ENCODE data around the gene MRPS35. TPM values are rescaled to one million over a fixed set of nuclear protein-coding genes. Genes with fewer than 3 reads are reported as not detected.
A peak's percentile ranks its signal among the peaks of the same experiment; 100 is the strongest.

The MRPS35 gene
- polyA plus RNA-seq, 1 experiment, result 66.6 TPM

DNA sequence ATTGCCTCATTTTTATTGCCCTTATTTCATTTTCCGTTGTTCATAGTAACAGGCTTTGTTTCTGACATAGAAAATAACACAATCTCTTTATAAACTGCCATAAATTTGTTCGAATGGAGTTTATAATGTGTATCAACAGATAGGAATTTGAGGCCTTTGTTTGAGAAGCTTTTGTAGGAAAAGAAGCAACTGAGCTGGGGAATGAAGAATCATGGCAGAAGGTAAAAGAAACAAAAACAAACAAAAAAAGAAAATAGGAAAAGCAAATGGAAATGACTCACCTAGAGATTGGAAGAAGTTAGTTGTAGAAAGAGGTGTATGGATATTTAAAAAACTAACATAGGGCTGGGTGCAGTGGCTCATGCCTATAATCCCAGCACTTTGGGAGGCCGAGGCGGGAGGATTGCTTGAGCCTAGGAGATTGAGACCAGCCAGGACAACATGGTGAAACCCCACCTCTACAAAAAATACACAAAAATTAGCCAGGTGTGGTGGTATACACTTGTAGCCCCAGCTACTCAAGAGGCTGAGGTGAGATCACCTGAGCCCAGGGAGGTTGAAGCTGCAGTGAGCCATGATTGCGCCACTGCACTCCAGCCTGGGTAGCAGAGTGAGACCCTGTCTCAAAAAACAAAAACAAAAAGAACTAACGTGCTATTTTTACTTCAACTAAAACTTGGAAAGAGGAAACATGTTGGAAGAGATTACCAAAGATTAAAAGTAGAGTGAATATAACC, 14.9 kb upstream of the MRPS35 start:
- no peak for DNase-seq (ENCODE audit: low read depth, low spot score)
- TF ChIP-seq, protein P1, sequence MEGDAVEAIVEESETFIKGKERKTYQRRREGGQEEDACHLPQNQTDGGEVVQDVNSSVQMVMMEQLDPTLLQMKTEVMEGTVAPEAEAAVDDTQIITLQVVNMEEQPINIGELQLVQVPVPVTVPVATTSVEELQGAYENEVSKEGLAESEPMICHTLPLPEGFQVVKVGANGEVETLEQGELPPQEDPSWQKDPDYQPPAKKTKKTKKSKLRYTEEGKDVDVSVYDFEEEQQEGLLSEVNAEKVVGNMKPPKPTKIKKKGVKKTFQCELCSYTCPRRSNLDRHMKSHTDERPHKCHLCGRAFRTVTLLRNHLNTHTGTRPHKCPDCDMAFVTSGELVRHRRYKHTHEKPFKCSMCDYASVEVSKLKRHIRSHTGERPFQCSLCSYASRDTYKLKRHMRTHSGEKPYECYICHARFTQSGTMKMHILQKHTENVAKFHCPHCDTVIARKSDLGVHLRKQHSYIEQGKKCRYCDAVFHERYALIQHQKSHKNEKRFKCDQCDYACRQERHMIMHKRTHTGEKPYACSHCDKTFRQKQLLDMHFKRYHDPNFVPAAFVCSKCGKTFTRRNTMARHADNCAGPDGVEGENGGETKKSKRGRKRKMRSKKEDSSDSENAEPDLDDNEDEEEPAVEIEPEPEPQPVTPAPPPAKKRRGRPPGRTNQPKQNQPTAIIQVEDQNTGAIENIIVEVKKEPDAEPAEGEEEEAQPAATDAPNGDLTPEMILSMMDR (IDR thresholded peaks at IDR 0.05; ENCODE audit: low read depth, low read length), result no peak
- Histone ChIP-seq H3K27ac (ENCODE audit: low read depth, low read length) (no peak overlapping the region), H3K27me3 (ENCODE audit: control insufficient read depth, insufficient read depth, low read length) (no peaks in the 10 kb centered on the region), H3K4me3 (ENCODE audit: low read depth, low read length) (no peak overlapping the region), H3K9me3 (ENCODE audit: control insufficient read depth, insufficient read depth, low read length) (no peaks in the 10 kb centered on the region)
- ChIA-PET CTCF (interaction anchor here (0.7 to 2.0 kb wide), 2 partner anchors 13 to 810 kb away, joined by 3 to 6 read pairs; no protein-coding TSS in a partner anchor), POLR2A (no interaction called here)

DNA sequence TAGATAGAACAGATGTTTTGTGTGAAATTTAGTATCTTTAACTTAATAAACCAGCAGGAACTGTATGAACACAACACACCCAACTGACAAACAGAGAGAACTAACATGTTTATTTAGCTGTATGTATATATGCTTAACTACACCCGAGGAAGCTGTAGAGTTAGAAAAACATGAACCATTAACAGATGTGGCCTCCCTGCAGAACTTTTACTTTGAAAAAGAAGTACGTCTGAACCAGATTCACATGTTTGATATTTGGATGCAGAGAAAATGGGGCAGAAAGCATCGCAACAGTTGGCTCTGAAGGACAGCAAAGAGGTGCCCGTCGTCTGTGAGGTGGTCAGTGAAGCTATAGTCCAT, 14.4 kb upstream of the MRPS35 start, which contains the start of gene REP15:
TSS of gene REP15 (plus strand) at position 155 of the 360 bp plus-strand sequence. CDS start at position 271, 116 bp downstream.
- ChIA-PET POLR2A (no interaction called here), CTCF (interaction anchor here (0.7 to 2.0 kb wide), 2 partner anchors 13 to 811 kb away, joined by 3 to 6 read pairs; no protein-coding TSS in a partner anchor)
- Histone ChIP-seq H3K27me3 (ENCODE audit: control insufficient read depth, insufficient read depth, low read length) (no peaks in the 10 kb centered on the region), H3K9me3 (ENCODE audit: control insufficient read depth, insufficient read depth, low read length) (no peaks in the 10 kb centered on the region), H3K27ac (ENCODE audit: low read depth, low read length) (no peak within 1 kb of the TSS), H3K4me3 (ENCODE audit: low read depth, low read length) (no peak within 1 kb of the TSS)
- TF ChIP-seq, protein P1 (IDR thresholded peaks at IDR 0.05; ENCODE audit: low read depth, low read length), result no peak
- DNase-seq (ENCODE audit: low read depth, low spot score), result no peak

DNA sequence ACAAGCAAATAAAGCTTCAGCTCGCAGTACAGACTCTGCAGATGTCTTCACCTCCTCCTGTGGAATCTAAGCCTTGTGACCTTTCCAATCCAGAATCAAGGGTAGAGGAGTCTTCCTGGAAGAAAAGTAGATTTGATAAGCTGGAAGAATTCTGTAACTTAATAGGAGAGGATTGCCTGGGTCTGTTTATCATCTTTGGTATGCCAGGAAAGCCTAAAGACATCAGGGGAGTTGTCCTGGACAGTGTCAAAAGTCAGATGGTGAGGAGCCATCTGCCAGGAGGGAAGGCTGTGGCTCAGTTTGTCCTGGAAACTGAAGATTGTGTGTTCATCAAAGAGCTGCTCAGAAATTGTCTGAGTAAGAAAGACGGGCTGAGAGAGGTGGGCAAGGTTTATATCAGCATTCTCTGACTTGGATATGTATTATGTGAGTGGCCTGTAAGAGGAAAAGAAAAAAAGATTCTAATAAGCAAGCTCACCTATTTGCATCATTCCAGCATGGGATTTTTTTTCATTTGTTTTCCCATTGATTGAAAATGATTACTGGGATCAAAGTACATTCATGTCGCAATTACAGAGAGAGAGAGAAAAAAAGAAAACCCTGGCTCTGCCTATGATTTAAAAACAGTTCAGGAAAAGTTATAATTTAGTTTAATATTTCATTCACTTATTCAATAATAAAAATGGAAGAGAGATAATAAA, 13.6 kb upstream of the MRPS35 start:
- no peak overlapping the region for H3K27ac ChIP-seq (ENCODE audit: low read depth, low read length)
- H3K27me3 ChIP-seq (ENCODE audit: control insufficient read depth, insufficient read depth, low read length), result no peaks in the 10 kb centered on the region
- TF ChIP-seq, protein P1 (IDR thresholded peaks at IDR 0.05; ENCODE audit: low read depth, low read length), result no peak
- ChIA-PET POLR2A (no interaction called here), CTCF (interaction anchor here (1.8 to 2.0 kb wide), 2 partner anchors 12 to 263 kb away, joined by 5 to 6 read pairs; no protein-coding TSS in a partner anchor)
- no peak overlapping the region for H3K4me3 ChIP-seq (ENCODE audit: low read depth, low read length)
- no peak for DNase-seq (ENCODE audit: low read depth, low spot score)
- no peaks in the 10 kb centered on the region for H3K9me3 ChIP-seq (ENCODE audit: control insufficient read depth, insufficient read depth, low read length)

DNA sequence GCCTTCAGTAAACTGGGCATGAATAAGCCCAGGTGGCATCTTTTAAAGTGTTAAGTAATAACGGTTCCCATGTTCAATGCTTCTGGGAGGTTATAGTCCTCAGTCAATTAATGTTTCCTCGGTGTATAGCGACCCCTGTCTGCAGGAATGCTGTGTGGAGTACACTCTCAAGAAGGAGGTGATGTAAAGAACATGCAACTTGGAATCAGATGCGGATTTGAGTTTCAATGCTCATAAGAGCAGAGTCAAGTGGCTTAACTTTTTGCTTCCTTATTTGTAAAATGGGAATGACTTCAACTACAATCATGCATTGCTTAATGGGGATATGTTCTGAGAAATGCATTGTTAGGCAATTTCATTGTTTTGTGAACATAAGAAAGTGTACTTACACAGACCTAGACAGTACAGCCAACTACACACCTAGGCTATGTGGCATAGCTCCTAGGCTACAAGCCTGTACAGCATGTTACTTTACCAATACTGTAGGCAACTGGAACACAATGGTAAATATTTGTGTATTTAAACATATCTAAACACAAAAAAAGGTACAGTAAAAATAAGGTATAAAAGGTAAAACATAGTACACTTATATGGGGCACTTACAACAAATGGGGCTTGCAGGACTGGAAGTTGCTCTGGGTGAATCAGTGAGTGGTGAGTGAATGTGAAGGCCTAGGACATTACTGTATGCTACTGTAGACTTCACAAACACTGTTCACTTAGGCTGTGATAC, 6.7 kb upstream of the MRPS35 start:
- ChIA-PET POLR2A (no interaction called here), CTCF (interaction anchor here (0.6 to 1.9 kb wide), 10 partner anchors 15 to 1155 kb away, joined by 3 to 7 read pairs (median 3); no protein-coding TSS in a partner anchor)
- H3K4me3 ChIP-seq (ENCODE audit: low read depth, low read length), result no peak overlapping the region
- no peaks in the 10 kb centered on the region for H3K9me3 ChIP-seq (ENCODE audit: control insufficient read depth, insufficient read depth, low read length)
- TF ChIP-seq, protein P1 (IDR thresholded peaks at IDR 0.05; ENCODE audit: low read depth, low read length), result peak; percentile 91
- H3K27ac ChIP-seq (ENCODE audit: low read depth, low read length), result no peak overlapping the region
- peak; percentile 76 for DNase-seq (ENCODE audit: low read depth, low spot score)
- no peaks in the 10 kb centered on the region for H3K27me3 ChIP-seq (ENCODE audit: control insufficient read depth, insufficient read depth, low read length)
